Measurements from ENCODE around the gene KCNH8. TPM values are rescaled to one million over a fixed set of nuclear protein-coding genes. Genes with fewer than 3 reads are reported as not detected.

KCNH8 gene
- polyA plus RNA-seq, 1 donor: 2.2 TPM

DNA sequence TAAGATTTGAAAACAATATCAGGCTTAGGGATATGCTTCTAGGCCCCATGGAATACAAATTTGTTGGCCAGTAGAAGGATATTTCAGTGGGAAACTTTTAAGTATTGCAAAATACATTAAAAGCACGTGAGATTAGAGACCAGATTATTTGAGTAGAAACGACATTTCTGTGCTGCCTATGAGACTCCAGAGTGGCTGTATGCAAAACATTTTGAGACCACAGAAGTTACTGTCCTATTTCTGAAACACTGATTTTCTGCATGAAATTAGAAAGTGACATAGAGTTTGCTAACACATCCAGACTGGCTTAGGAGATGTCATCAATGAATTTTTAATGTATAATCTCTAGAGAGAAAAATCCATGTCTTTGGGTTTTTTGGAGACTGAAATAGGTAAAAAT, 99.8 kb downstream of the KCNH8 start:
- Histone ChIP-seq H3K27me3 (ENCODE audit: control insufficient read depth, insufficient read depth, low read length) (no peaks in the 10 kb centered on the region), H3K36me3 (ENCODE audit: control insufficient read depth, insufficient read depth, low read length) (no peaks in the 10 kb centered on the region), H3K27ac (ENCODE audit: low read length) (no peak overlapping the region), H3K9me3 (ENCODE audit: control insufficient read depth, low read depth, low read length) (peaks cover 4% of the 10 kb centered on the region), H3K4me1 (ENCODE audit: control insufficient read depth, insufficient read depth, low read length) (no peaks in the 10 kb centered on the region), H3K4me3 (ENCODE audit: low read length) (no peak overlapping the region)
- 69% methylated on average over 2 of the region's 2 CpGs for WGBS (ENCODE audit: insufficient coverage, low lambda C conversion rate)
- DNase-seq: no peak

DNA sequence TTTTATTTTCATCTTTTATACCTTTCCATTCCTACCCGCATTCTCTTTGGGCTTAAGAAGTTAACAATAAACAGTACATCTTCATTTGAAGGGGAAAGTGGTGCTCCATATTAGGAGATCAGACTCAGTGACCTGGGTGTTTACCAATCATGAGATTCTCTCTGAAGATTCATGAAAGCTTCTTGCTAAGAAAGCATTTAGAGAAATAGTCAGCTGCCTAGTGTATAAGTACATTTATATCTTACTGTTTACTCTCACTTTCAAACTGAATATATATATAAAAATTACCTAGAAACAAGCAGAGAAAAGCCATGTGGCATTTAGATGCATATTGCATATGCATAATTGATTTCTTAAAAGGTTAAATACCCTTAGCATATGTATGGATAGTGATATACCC, 100.5 kb downstream of the KCNH8 start:
- H3K27me3 ChIP-seq (ENCODE audit: control insufficient read depth, insufficient read depth, low read length): no peaks in the 10 kb centered on the region
- no peak overlapping the region for H3K4me3 ChIP-seq (ENCODE audit: low read length)
- no peaks in the 10 kb centered on the region for H3K36me3 ChIP-seq (ENCODE audit: control insufficient read depth, insufficient read depth, low read length)
- no peak for DNase-seq
- H3K9me3 ChIP-seq (ENCODE audit: control insufficient read depth, low read depth, low read length): peaks cover 4% of the 10 kb centered on the region
- H3K4me1 ChIP-seq (ENCODE audit: control insufficient read depth, insufficient read depth, low read length): no peaks in the 10 kb centered on the region
- no peak overlapping the region for H3K27ac ChIP-seq (ENCODE audit: low read length)
- 100% methylated on average over 1 of the region's 1 CpG for WGBS (ENCODE audit: insufficient coverage, low lambda C conversion rate)

DNA sequence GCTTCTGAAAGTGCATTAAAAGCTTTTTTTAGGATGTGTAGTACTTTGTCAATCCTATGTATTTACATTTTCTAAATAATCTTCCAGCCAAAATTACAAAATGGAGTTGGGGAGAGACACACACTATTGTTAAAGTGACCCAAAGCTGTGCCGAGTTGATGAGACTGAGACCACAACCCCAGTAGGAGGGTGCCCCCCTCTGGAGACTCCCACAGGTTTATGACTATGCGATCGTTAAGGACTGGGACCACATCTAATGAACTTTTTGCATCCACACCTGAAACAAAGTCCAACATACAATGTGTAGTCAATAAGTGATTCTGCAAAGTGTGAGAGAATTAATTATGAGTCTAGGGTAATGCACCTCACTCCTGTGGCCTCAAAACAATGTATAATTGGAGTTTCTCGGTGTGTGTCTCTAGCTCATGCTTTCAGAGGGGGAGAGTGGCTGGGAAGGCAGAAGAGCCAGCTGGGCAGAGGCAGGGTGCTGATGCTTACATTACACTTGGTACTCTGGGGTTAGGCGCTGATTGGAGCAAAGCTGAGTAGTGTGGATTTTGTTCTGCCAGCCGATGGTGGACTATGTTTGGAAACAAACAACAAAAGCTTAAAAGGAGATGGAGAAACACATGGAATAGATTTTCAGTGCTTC, 102.8 kb downstream of the KCNH8 start:
- no peak for DNase-seq

DNA sequence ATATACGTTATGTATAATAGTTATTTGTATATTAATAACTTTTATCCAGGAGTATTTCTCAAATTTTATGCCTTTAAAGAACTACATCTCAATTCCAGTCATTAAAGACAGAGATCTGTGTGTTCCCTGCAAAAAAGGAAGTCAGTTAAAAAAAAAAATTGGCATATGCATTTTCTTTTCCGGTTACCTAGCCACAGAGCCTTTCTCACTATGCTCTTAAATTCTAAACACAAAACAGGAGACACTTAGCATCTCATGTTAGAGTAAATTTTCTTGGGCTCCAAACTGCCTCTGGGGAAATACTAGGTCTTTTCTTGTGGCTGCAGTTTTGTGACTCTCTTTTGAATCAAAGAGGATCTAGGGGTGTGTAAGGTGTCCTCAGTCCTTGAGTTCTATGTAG, 105.9 kb downstream of the KCNH8 start:
- no peaks in the 10 kb centered on the region for H3K27me3 ChIP-seq (ENCODE audit: control insufficient read depth, insufficient read depth, low read length)
- 100% methylated on average over 1 of the region's 2 CpGs for WGBS (ENCODE audit: insufficient coverage, low lambda C conversion rate)
- no peaks in the 10 kb centered on the region for H3K36me3 ChIP-seq (ENCODE audit: control insufficient read depth, insufficient read depth, low read length)

More for the DNA sequence above, 102.8 kb downstream of the KCNH8 start:
- Histone ChIP-seq H3K27me3 (ENCODE audit: control insufficient read depth, insufficient read depth, low read length) (no peaks in the 10 kb centered on the region), H3K36me3 (ENCODE audit: control insufficient read depth, insufficient read depth, low read length) (no peaks in the 10 kb centered on the region), H3K4me3 (ENCODE audit: low read length) (no peak overlapping the region), H3K9me3 (ENCODE audit: control insufficient read depth, low read depth, low read length) (no peaks in the 10 kb centered on the region), H3K4me1 (ENCODE audit: control insufficient read depth, insufficient read depth, low read length) (no peaks in the 10 kb centered on the region), H3K27ac (ENCODE audit: low read length) (no peak overlapping the region)
- 100% methylated on average over 1 of the region's 6 CpGs for WGBS (ENCODE audit: insufficient coverage, low lambda C conversion rate)

DNA sequence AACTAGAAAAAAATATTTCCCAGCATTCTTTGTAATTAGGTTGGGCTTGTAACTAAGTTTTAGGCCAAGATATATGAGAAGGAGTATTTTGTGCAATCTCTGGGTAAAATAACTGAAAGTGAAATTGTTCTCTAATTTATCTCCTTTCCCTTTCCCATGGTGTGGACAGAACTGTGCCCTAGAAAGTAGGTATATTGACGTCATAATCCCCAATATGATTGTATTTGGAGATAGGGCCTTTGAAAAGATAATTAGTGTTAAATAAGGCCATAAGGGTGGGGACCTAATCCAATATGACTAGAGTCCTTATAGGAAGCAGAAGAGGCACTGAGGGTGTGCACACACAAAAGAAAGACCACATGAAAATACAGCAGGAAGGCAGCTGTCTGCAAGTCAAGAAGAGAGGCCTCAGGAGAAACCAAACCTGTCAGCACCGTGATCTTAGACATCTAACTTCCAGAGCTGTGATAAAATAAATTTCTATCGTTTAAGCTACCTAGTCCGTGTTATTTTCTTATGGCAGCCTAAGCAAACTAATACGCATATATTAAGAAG, 106.6 kb downstream of the KCNH8 start:
- H3K27me3 ChIP-seq (ENCODE audit: control insufficient read depth, insufficient read depth, low read length): no peaks in the 10 kb centered on the region
- no peaks in the 10 kb centered on the region for H3K9me3 ChIP-seq (ENCODE audit: control insufficient read depth, low read depth, low read length)
- 100% methylated on average over 2 of the region's 5 CpGs for WGBS (ENCODE audit: insufficient coverage, low lambda C conversion rate)

More for the DNA sequence above, 105.9 kb downstream of the KCNH8 start:
- H3K27ac ChIP-seq (ENCODE audit: low read length): no peak overlapping the region
- no peaks in the 10 kb centered on the region for H3K9me3 ChIP-seq (ENCODE audit: control insufficient read depth, low read depth, low read length)
- no peak overlapping the region for H3K4me3 ChIP-seq (ENCODE audit: low read length)
- DNase-seq: no peak
- H3K4me1 ChIP-seq (ENCODE audit: control insufficient read depth, insufficient read depth, low read length): no peaks in the 10 kb centered on the region

DNA sequence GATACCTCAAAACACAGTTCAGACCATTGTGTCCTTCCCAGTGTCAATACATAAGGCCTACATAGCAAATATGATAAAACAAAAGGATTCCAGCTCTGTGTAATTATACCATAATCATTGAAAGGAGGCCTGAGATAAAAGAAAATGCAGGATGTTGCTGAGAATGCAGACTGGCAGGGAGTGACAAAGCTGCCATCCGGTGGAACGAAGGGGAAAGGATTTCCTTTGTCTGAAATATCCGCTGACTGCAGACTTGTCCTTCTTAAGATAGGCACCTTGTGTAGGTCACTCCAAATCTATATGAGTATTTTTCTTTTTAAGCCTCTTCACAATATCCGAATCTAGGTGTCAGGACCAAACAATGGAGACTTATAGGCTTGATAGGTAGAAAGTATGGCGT, 108.0 kb downstream of the KCNH8 start:
- no peaks in the 10 kb centered on the region for H3K4me1 ChIP-seq (ENCODE audit: control insufficient read depth, insufficient read depth, low read length)
- H3K4me3 ChIP-seq (ENCODE audit: low read length): no peak overlapping the region
- no peaks in the 10 kb centered on the region for H3K27me3 ChIP-seq (ENCODE audit: control insufficient read depth, insufficient read depth, low read length)
- H3K36me3 ChIP-seq (ENCODE audit: control insufficient read depth, insufficient read depth, low read length): no peaks in the 10 kb centered on the region
- no peak overlapping the region for H3K27ac ChIP-seq (ENCODE audit: low read length)
- WGBS (ENCODE audit: insufficient coverage, low lambda C conversion rate): no CpG with 5 or more reads among the region's 5 CpGs
- H3K9me3 ChIP-seq (ENCODE audit: control insufficient read depth, low read depth, low read length): no peaks in the 10 kb centered on the region
- no peak for DNase-seq

More for the DNA sequence above, 106.6 kb downstream of the KCNH8 start:
- H3K4me1 ChIP-seq (ENCODE audit: control insufficient read depth, insufficient read depth, low read length): no peaks in the 10 kb centered on the region
- no peak overlapping the region for H3K27ac ChIP-seq (ENCODE audit: low read length)
- no peak overlapping the region for H3K4me3 ChIP-seq (ENCODE audit: low read length)
- DNase-seq: no peak
- no peaks in the 10 kb centered on the region for H3K36me3 ChIP-seq (ENCODE audit: control insufficient read depth, insufficient read depth, low read length)

DNA sequence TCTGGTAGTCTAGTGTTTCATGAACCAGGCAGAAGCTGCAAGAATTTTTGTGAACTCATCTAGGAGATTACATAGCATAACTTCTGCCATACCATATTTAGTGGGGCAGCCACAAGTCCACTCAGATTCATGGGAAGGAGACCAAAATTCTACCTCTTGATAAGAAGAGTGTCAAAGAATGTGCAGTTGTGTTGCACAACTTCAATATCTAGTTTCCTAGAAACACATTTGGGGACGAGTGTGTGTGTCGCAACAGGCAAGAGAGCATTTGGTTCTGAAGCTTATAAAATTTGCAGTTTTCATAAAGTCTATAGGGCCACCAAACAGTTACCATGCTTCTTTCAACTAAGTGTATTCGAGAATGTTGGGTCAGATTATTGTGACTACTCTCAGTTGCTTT, 115.3 kb downstream of the KCNH8 start:
- Histone ChIP-seq H3K36me3 (ENCODE audit: control insufficient read depth, insufficient read depth, low read length) (no peaks in the 10 kb centered on the region), H3K27ac (ENCODE audit: low read length) (no peak overlapping the region), H3K27me3 (ENCODE audit: control insufficient read depth, insufficient read depth, low read length) (no peaks in the 10 kb centered on the region), H3K4me3 (ENCODE audit: low read length) (no peak overlapping the region), H3K4me1 (ENCODE audit: control insufficient read depth, insufficient read depth, low read length) (no peaks in the 10 kb centered on the region), H3K9me3 (ENCODE audit: control insufficient read depth, low read depth, low read length) (no peaks in the 10 kb centered on the region)
- no peak for DNase-seq
- WGBS (ENCODE audit: insufficient coverage, low lambda C conversion rate): no CpG with 5 or more reads among the region's 3 CpGs

DNA sequence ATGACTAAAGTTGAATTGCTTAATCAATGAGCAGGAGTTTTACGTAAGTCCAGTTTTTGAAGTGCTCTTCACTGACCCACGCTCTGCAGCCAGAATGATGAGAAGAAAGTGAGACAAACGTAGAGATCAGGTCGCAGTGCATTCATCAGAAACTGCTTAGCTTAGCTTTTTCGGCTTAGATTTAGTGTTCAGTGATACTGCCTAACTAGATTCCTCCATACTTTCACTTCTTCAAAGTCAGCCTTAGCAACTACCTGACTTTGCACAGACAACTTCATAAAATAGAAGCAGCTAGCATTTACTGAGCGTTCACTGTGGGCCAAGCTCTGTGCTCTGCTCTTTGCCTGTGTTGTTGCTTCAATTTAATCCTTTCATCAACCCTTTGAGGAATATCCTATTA, 116.1 kb downstream of the KCNH8 start:
- WGBS (ENCODE audit: insufficient coverage, low lambda C conversion rate): 87% methylated on average over 4 of the region's 6 CpGs

DNA sequence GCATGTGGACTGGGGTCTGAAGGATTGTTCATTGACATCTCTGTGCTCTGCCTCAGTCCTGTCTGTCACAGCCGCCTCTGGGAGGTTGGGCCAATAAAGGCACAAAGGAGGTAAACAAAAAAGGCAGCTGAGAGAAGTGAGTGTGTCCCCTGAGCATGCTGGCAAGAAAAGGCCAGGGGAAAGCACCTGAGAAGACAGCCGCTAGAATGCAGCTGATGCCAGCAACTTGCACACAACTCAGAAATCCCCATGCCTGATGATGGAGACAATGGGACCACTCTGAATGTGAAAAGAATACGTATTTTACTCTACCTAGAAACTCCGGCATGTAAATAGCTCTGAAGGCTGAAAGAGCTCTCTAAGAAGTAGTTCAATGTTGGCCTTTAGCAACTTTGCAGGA, 118.7 kb downstream of the KCNH8 start:
- WGBS (ENCODE audit: insufficient coverage, low lambda C conversion rate): 100% methylated on average over 1 of the region's 4 CpGs
- Histone ChIP-seq H3K36me3 (ENCODE audit: control insufficient read depth, insufficient read depth, low read length) (no peaks in the 10 kb centered on the region), H3K4me3 (ENCODE audit: low read length) (no peak overlapping the region), H3K4me1 (ENCODE audit: control insufficient read depth, insufficient read depth, low read length) (no peaks in the 10 kb centered on the region), H3K27ac (ENCODE audit: low read length) (no peak overlapping the region), H3K9me3 (ENCODE audit: control insufficient read depth, low read depth, low read length) (no peaks in the 10 kb centered on the region), H3K27me3 (ENCODE audit: control insufficient read depth, insufficient read depth, low read length) (no peaks in the 10 kb centered on the region)
- DNase-seq: no peak

More for the DNA sequence above, 116.1 kb downstream of the KCNH8 start:
- Histone ChIP-seq H3K4me1 (ENCODE audit: control insufficient read depth, insufficient read depth, low read length) (no peaks in the 10 kb centered on the region), H3K27ac (ENCODE audit: low read length) (no peak overlapping the region), H3K36me3 (ENCODE audit: control insufficient read depth, insufficient read depth, low read length) (no peaks in the 10 kb centered on the region), H3K27me3 (ENCODE audit: control insufficient read depth, insufficient read depth, low read length) (no peaks in the 10 kb centered on the region), H3K4me3 (ENCODE audit: low read length) (no peak overlapping the region), H3K9me3 (ENCODE audit: control insufficient read depth, low read depth, low read length) (no peaks in the 10 kb centered on the region)
- no peak for DNase-seq

DNA sequence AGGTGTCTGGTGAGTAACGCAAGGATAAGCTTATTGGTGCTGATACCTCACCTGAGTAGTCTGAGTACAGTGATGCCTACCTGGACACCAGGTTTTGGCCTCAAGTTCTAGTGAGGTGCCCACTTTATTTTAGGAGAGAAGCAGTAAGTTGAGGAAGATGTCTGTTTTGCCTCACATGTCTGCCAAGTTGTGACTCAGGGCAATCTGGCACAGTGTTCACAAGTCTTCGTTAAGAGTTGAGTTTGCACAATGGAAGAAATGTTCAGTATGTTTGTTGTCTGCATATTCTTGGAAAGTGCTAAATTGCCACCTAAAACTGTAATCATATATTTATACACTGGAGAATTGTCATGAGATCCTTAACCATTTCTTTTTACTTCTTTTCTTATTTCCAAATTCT, 122.2 kb downstream of the KCNH8 start:
- DNase-seq: no peak
- Histone ChIP-seq H3K27ac (ENCODE audit: low read length) (no peak overlapping the region), H3K36me3 (ENCODE audit: control insufficient read depth, insufficient read depth, low read length) (no peaks in the 10 kb centered on the region), H3K9me3 (ENCODE audit: control insufficient read depth, low read depth, low read length) (no peaks in the 10 kb centered on the region), H3K4me3 (ENCODE audit: low read length) (no peak overlapping the region), H3K4me1 (ENCODE audit: control insufficient read depth, insufficient read depth, low read length) (no peaks in the 10 kb centered on the region), H3K27me3 (ENCODE audit: control insufficient read depth, insufficient read depth, low read length) (no peaks in the 10 kb centered on the region)
- no CpG with 5 or more reads among the region's 2 CpGs for WGBS (ENCODE audit: insufficient coverage, low lambda C conversion rate)

DNA sequence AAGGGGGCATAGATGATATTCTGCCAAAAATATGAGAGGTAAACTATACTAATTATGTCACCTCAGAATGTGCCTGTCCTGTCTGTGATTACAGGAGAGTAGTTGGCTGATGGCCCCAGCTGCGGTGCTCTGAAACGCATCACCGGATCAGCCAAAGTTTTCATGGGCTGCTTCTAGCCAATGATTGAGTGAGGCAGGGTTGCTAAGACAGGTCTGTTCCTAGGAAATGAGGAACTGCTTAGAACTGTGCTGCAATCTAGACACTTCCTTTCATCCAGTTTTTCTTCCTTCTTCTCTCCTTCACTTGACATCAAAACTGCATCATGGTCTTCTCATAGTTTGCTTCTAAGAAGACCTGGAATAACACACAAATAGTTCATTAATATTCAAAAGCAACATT, 124.0 kb downstream of the KCNH8 start:
- no peak overlapping the region for H3K27ac ChIP-seq (ENCODE audit: low read length)
- no peak for DNase-seq
- no peaks in the 10 kb centered on the region for H3K27me3 ChIP-seq (ENCODE audit: control insufficient read depth, insufficient read depth, low read length)
- H3K4me1 ChIP-seq (ENCODE audit: control insufficient read depth, insufficient read depth, low read length): no peaks in the 10 kb centered on the region
- no peak overlapping the region for H3K4me3 ChIP-seq (ENCODE audit: low read length)
- H3K9me3 ChIP-seq (ENCODE audit: control insufficient read depth, low read depth, low read length): no peaks in the 10 kb centered on the region
- no CpG with 5 or more reads among the region's 3 CpGs for WGBS (ENCODE audit: insufficient coverage, low lambda C conversion rate)
- H3K36me3 ChIP-seq (ENCODE audit: control insufficient read depth, insufficient read depth, low read length): no peaks in the 10 kb centered on the region
